Suprapubic skin (tissue), 4 donors: ENCODE measurements around the gene NAP1L4.

Experiments used
- POLR2A ChIP-seq, 2 donors: fragments of 450-650 bp; IDR thresholded peaks; one replicate each; pipeline ENCODE4 v1.6.1; 2017; ENCODE audit warnings: antibody characterized with exemption in 2 of 2, mild to moderate bottlenecking in 2 of 2, moderate library complexity in 2 of 2
- POLR2AphosphoS5 ChIP-seq, 3 donors: sonication (generic); formaldehyde crosslinking; IDR thresholded peaks; one replicate each; pipeline ENCODE4 v1.6.1; 2017; ENCODE audit warnings: antibody characterized with exemption in 3 of 3
- TF ChIP-seq, protein P1 (sequence below), 2 donors: fragments of 200-600 bp in 1 of 2; fragments of 450-650 bp in 1 of 2; sonication (generic) in 1 of 2; IDR thresholded peaks; one replicate each; pipeline ENCODE4 v1.5.1; 2016 to 2019; ENCODE audit warnings: antibody characterized with exemption in 2 of 2, mild to moderate bottlenecking in 1 of 2, moderate library complexity in 1 of 2

DNA sequence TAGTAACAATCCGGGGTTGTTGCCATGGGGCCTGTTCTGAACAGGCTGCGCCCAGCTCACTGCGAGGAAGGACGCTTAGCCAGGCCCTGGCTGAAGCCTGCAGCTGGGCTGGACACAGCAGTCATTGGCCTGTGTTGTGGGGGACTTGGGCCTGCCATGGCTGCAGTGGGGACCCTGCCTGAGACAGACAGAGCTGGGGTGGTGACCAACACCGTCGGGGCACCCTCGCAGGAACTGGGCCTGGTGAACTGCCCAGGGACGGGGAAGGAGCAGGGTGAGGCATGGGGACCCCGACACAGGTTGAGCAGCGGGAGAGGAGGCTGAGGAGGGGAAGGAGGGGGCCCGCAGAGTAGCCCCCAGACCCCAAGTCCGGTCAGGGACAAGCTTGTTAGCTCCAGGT, 71.8 kb downstream of the NAP1L4 start:
- TF ChIP-seq, protein P1, sequence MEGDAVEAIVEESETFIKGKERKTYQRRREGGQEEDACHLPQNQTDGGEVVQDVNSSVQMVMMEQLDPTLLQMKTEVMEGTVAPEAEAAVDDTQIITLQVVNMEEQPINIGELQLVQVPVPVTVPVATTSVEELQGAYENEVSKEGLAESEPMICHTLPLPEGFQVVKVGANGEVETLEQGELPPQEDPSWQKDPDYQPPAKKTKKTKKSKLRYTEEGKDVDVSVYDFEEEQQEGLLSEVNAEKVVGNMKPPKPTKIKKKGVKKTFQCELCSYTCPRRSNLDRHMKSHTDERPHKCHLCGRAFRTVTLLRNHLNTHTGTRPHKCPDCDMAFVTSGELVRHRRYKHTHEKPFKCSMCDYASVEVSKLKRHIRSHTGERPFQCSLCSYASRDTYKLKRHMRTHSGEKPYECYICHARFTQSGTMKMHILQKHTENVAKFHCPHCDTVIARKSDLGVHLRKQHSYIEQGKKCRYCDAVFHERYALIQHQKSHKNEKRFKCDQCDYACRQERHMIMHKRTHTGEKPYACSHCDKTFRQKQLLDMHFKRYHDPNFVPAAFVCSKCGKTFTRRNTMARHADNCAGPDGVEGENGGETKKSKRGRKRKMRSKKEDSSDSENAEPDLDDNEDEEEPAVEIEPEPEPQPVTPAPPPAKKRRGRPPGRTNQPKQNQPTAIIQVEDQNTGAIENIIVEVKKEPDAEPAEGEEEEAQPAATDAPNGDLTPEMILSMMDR (IDR thresholded peaks at IDR 0.05) = no peak
- TF ChIP-seq POLR2AphosphoS5 (IDR thresholded peaks at IDR 0.05) (no peak), POLR2A (IDR thresholded peaks at IDR 0.05) (no peak)
